Caco-2 (cell line): ENCODE measurements around the gene SLC6A5. TPM values are rescaled to one million over a fixed set of nuclear protein-coding genes. Genes with fewer than 3 reads are reported as not detected.

Source experiments
- BruUV-seq: library from RNA; stranded (reverse); fragments of 400-500 nt; replicated peaks from 2 replicates; lab custom pipeline; 2021; lab: Mats Ljungman, UMichigan
- CTCF ChIA-PET: fragments of 300-600 bp; sonication (Branson Sonifier 250); formaldehyde crosslinking; loops from one replicate; lab custom pipeline; 2022; ENCODE audit warnings: antibody characterized with exemption; lab: Charles Lee
- POLR2A ChIA-PET: fragments of 300-600 bp; sonication (Branson Sonifier 250); formaldehyde crosslinking; loops from one replicate; lab custom pipeline; 2022; ENCODE audit warnings: antibody characterized with exemption; lab: Charles Lee
- DNase-seq, 2 experiments: peaks; one replicate each; pipeline versions ENCODE4 v3.0.0 to v3.0.0-alpha.2; 2020 to 2022
- H3K27me3 ChIP-seq: replicated peaks from 2 replicates; pipeline ENCODE4 v1.6.0; 2011; ENCODE audit warnings: low read length; ENCODE audit not compliant: control insufficient read depth, insufficient read depth
- H3K36me3 ChIP-seq: 2 replicates; pipeline ENCODE4 v1.5.1; 2011; ENCODE audit warnings: low read length; ENCODE audit not compliant: control insufficient read depth, insufficient read depth
- H3K4me1 ChIP-seq: fragments of 250-450 bp; sonication (Bioruptor Pico); 2 replicates; pipeline ENCODE4 v1.5.1; 2020; ENCODE audit warnings: mild to moderate bottlenecking
- H3K4me3 ChIP-seq: 2 replicates; pipeline ENCODE4 v1.5.1; 2011; ENCODE audit warnings: low read depth, mild to moderate bottlenecking, control low read depth, low read length
- H3K9me3 ChIP-seq: fragments of 250-450 bp; sonication (Bioruptor Pico); 2 replicates; pipeline ENCODE4 v1.5.1; 2020; ENCODE audit warnings: mild to moderate bottlenecking, moderate library complexity
- H3K27ac Mint-ChIP-seq: one replicate; pipeline ENCODE4 v1.8.0; 2022; ENCODE audit warnings: mixed read lengths; ENCODE audit not compliant: unreplicated experiment
- H3K27me3 Mint-ChIP-seq: one replicate; pipeline ENCODE4 v1.8.0; 2022; ENCODE audit warnings: mixed read lengths; ENCODE audit not compliant: insufficient read depth, unreplicated experiment
- H3K36me3 Mint-ChIP-seq: one replicate; pipeline ENCODE4 v1.8.0; 2022; ENCODE audit warnings: mild to moderate bottlenecking, mixed read lengths; ENCODE audit not compliant: insufficient read depth, unreplicated experiment
- H3K4me1 Mint-ChIP-seq: one replicate; pipeline ENCODE4 v1.8.0; 2022; ENCODE audit warnings: low read depth, mixed read lengths; ENCODE audit not compliant: unreplicated experiment
- H3K4me3 Mint-ChIP-seq: one replicate; pipeline ENCODE4 v1.8.0; 2022; ENCODE audit warnings: mild to moderate bottlenecking, moderate library complexity, mixed read lengths; ENCODE audit not compliant: unreplicated experiment
- H3K9me3 Mint-ChIP-seq: one replicate; pipeline ENCODE4 v1.8.0; 2022; ENCODE audit warnings: mixed read lengths; ENCODE audit not compliant: unreplicated experiment
- intact Hi-C: fragments of 100-400 bp; cut with micrococcal nuclease; formaldehyde crosslinking; loops from one replicate; pipeline ENCODE4 v1.10.0; 2022; ENCODE audit not compliant: unreplicated experiment
- total RNA-seq: library from RNA; stranded (reverse); gene quantifications from 2 replicates; pipeline ENCODE4 v1.2.3, GENCODE V29; 2022
- TF ChIP-seq, protein P1 (sequence below), 2 experiments: fragments of 200-600 bp in 1 of 2; IDR thresholded peaks; 1 replicate in 1 of 2; 2 replicates in 1 of 2; pipeline versions ENCODE4 v1.5.1 to v1.8.0; 2011 to 2022; ENCODE audit warnings: antibody characterized with exemption in 1 of 2, control low read depth in 1 of 2, inconsistent platforms in 1 of 2, low read depth in 1 of 2, low read length in 1 of 2, mild to moderate bottlenecking in 1 of 2, moderate library complexity in 1 of 2; ENCODE audit not compliant: insufficient read depth in 1 of 2, severe bottlenecking in 1 of 2, unreplicated experiment in 1 of 2

SLC6A5 gene
- total RNA-seq, 1 experiment from 2014 or later = not detected

DNA sequence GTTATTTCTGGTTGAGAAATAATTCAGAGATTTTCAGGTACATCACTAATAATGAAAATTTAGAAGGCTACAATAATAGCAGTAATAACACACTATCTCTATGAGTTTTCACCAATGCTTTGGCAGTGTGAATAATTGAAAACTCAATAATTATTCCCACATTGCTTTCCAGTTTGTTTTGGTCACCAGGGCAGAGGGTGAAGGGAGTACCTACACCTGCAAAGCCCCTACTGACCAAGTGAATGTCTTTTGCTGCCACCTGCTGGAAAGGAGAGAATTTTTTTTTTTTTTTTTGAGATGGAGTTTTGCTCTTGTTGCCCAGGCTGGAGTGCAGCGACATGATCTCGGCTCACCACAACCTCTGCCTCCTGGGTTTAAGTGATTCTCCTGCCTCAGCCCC is 73.2 kb downstream of the SLC6A5 start:
- H3K4me1 ChIP-seq = no peaks in the 10 kb centered on the region
- no TSS peak for BruUV-seq
- peaks cover 20% of the 10 kb centered on the region for H3K27me3 Mint-ChIP-seq
- no peaks in the 10 kb centered on the region for H3K36me3 ChIP-seq
- H3K4me1 Mint-ChIP-seq = no peaks in the 10 kb centered on the region
- TF ChIP-seq, protein P1, sequence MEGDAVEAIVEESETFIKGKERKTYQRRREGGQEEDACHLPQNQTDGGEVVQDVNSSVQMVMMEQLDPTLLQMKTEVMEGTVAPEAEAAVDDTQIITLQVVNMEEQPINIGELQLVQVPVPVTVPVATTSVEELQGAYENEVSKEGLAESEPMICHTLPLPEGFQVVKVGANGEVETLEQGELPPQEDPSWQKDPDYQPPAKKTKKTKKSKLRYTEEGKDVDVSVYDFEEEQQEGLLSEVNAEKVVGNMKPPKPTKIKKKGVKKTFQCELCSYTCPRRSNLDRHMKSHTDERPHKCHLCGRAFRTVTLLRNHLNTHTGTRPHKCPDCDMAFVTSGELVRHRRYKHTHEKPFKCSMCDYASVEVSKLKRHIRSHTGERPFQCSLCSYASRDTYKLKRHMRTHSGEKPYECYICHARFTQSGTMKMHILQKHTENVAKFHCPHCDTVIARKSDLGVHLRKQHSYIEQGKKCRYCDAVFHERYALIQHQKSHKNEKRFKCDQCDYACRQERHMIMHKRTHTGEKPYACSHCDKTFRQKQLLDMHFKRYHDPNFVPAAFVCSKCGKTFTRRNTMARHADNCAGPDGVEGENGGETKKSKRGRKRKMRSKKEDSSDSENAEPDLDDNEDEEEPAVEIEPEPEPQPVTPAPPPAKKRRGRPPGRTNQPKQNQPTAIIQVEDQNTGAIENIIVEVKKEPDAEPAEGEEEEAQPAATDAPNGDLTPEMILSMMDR (IDR thresholded peaks at IDR 0.05; ENCODE audit: insufficient read depth in 1 of 2, low read depth in 1 of 2, low read length in 1 of 2, severe bottlenecking in 1 of 2, unreplicated experiment in 1 of 2) = peak; percentile 40 to 42
- DNase-seq = peak in 1 of 2 experiments; percentile 29
- no peak overlapping the region for H3K4me3 ChIP-seq
- H3K27ac Mint-ChIP-seq = no peak overlapping the region
- H3K9me3 Mint-ChIP-seq = no peaks in the 10 kb centered on the region
- no peaks in the 10 kb centered on the region for H3K27me3 ChIP-seq
- no peak overlapping the region for H3K4me3 Mint-ChIP-seq
- ChIA-PET POLR2A (no interaction called here), CTCF (interaction anchor here (1.2 kb wide), 1 partner anchor 544 kb away, joined by 3 read pairs; no protein-coding TSS in a partner anchor)
- no peaks in the 10 kb centered on the region for H3K9me3 ChIP-seq
- intact Hi-C loops = loop anchor here (1.0 kb wide), 1 partner anchor 24 kb away; no protein-coding TSS in a partner anchor
- H3K36me3 Mint-ChIP-seq = no peaks in the 10 kb centered on the region

DNA sequence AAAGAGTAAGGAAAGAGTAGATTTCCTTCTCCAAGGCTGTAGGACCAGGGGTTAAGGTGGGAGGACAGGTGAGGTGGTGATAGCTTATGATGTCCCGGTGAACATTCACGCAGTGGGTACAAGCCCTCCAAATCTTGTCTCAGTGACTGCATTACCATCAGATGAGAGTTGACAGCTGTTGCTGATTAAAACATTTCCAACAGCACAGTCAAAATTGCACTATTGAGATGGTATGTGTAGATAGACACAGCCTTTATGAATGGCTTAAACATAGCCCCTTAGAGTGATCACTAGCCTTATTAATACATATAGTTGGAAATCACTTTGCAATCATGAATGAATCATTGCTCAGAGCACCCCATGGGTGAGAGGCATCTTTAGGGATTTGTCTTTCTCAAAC is 77.2 kb downstream of the SLC6A5 start:
- no TSS peak for BruUV-seq
- POLR2A ChIA-PET = no interaction called here
- H3K36me3 Mint-ChIP-seq = no peaks in the 10 kb centered on the region
- H3K36me3 ChIP-seq = no peaks in the 10 kb centered on the region
- intact Hi-C loops = no loop called here
- no peak overlapping the region for H3K4me3 ChIP-seq
- H3K9me3 ChIP-seq = no peaks in the 10 kb centered on the region
- H3K4me1 ChIP-seq = no peaks in the 10 kb centered on the region
- no peaks in the 10 kb centered on the region for H3K4me1 Mint-ChIP-seq
- no peaks in the 10 kb centered on the region for H3K27me3 ChIP-seq
- no peak overlapping the region for H3K4me3 Mint-ChIP-seq
- no peak for DNase-seq
- H3K9me3 Mint-ChIP-seq = no peaks in the 10 kb centered on the region
- TF ChIP-seq, protein P1 (IDR thresholded peaks at IDR 0.05; ENCODE audit: insufficient read depth in 1 of 2, low read depth in 1 of 2, low read length in 1 of 2, severe bottlenecking in 1 of 2, unreplicated experiment in 1 of 2) = no peak
- peaks cover 9% of the 10 kb centered on the region for H3K27me3 Mint-ChIP-seq
- no peak overlapping the region for H3K27ac Mint-ChIP-seq
- CTCF ChIA-PET = no interaction called here

DNA sequence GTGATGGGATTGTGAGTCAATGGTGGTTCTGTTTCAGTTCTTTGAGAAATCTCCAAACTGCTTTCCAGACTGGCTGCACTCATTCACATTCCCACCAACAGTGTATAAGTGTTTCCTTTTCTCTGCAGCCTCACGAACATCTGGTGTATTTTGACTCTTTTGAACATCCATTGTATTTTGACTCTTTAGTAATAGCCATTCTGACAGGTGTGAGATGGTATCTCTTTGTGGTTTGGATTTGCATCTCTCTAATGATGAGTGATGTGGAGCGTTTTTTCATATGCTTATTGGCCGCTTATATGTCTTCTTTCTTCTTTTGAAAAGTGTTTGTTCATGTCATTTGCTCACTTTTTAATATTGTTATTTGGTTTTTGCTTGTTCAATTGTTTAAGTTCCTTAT is 89.4 kb downstream of the SLC6A5 start:
- CTCF ChIA-PET = no interaction called here
- no peaks in the 10 kb centered on the region; the same call in 1 of the 2 replicates for H3K27me3 ChIP-seq
- TF ChIP-seq, protein P1 (IDR thresholded peaks at IDR 0.05; ENCODE audit: insufficient read depth in 1 of 2, low read depth in 1 of 2, low read length in 1 of 2, severe bottlenecking in 1 of 2, unreplicated experiment in 1 of 2) = no peak
- Mint-ChIP-seq H3K36me3 (no peaks in the 10 kb centered on the region), H3K4me1 (no peaks in the 10 kb centered on the region), H3K27ac (no peak overlapping the region), H3K4me3 (no peak overlapping the region), H3K9me3 (no peaks in the 10 kb centered on the region), H3K27me3 (peaks cover 3% of the 10 kb centered on the region)
- POLR2A ChIA-PET = no interaction called here
- H3K9me3 ChIP-seq = no peaks in the 10 kb centered on the region
- DNase-seq = no peak
- no peaks in the 10 kb centered on the region for H3K4me1 ChIP-seq
- H3K36me3 ChIP-seq = no peaks in the 10 kb centered on the region
- no peak overlapping the region for H3K4me3 ChIP-seq
- no TSS peak for BruUV-seq
- intact Hi-C loops = no loop called here
